ENCODE data around the gene KCNN3. TPM values are rescaled to one million over a fixed set of nuclear protein-coding genes. Genes with fewer than 3 reads are reported as not detected.

The KCNN3 gene
- total and polyA plus RNA-seq, 2 donors: 1.5 to 16.6 TPM

DNA sequence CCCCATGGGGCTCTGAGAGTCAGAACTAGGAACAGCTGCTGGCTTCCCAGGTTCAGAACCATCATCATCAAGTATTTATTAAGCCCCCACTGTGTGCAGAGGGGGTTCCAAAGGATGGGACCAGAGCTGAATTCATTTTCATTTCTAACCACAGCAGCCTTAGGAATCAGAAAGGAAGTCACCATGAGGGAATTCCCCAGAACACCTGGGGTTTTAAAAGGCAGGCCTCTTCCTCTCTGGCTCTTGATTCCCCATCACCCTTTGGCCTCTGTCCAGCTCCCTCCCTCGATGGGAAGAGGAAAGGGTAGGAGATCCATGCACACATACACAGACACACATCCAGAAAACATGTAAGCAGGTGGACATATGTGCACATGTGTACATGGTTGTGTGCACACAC lies 1.3 kb upstream of the KCNN3 start:
- no peak overlapping the region for H3K27ac ChIP-seq (ENCODE audit: low read depth)
- no peak for DNase-seq (ENCODE audit: extremely low spot score)
- H3K36me3 ChIP-seq (ENCODE audit: insufficient read depth): no peaks in the 10 kb centered on the region
- no peaks in the 10 kb centered on the region for H3K4me1 ChIP-seq (ENCODE audit: insufficient read depth)
- no peak overlapping the region for H3K4me3 ChIP-seq (ENCODE audit: low read depth, low read length)
- WGBS: 13% methylated on average over 1 of the region's 1 CpG

DNA sequence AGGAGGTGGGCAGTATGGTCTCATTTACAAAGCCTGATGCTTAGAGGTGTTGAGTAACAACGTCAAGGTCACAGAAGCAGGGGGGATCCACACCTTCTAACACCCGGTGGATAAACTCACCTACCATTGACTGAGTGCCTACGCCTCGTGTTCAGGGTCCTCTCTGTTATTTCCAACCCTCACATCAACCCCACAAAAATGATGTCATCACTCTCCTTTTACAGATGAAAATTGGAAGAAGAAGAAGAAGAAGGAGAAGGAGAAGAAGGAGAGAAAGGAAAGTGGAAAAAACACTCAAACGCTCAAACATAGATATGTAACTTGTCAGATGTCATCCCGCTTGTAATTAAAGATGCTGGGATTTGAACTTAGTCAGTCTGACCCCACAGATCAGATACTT lies 653 bp upstream of the KCNN3 start:
- WGBS: 66% methylated on average over 6 of the region's 6 CpGs
- no peak overlapping the region for H3K4me3 ChIP-seq (ENCODE audit: low read depth, low read length)
- no peak overlapping the region for H3K27ac ChIP-seq (ENCODE audit: low read depth)
- DNase-seq (ENCODE audit: extremely low spot score): no peak
- no peaks in the 10 kb centered on the region for H3K36me3 ChIP-seq (ENCODE audit: insufficient read depth)
- no peaks in the 10 kb centered on the region for H3K4me1 ChIP-seq (ENCODE audit: insufficient read depth)

DNA sequence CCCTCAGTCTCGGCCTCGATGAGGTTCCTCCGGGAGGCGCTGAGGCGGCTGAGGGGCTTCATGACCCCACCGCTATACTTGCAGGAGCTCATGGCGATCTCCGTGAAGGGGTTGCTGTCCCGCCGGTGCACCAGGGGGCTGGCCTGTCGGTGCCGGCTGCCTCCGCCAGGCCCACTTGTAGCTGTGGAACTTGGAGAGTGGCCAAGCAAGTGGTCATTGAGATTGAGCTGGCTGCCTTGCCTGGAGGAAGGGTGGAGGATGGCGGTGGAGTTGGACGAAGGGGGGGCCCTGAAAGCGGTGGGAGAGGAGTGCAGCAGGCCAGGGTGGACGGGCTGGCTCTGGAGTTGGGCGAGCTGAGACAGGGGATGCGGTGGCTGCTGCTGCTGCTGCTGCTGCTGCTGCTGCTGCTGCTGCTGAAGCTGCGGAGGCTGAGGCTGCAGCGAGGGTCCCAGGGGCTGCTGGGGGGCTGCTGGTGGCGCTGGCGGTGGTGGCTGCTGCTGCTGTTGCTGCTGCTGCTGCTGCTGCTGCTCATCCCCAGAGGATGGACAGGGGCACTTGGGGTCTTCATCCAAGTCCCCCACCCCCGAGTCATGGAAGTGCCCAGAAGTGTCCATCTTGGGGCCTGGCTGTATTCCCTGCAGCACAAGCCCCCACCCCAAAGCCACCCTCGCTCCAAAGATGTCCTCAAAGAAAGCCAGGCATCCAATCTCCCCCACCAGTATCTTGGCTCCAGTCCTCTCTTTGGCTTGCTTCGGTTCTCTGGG lies 548 bp downstream of the KCNN3 start:
- Histone ChIP-seq H3K27ac (ENCODE audit: low read depth) (no peak overlapping the region), H3K4me1 (ENCODE audit: insufficient read depth) (no peaks in the 10 kb centered on the region), H3K36me3 (ENCODE audit: insufficient read depth) (no peaks in the 10 kb centered on the region), H3K4me3 (ENCODE audit: low read depth, low read length) (peak overlapping the region; percentile 40)
- WGBS: 13% methylated on average over 26 of the region's 26 CpGs
- no peak for DNase-seq (ENCODE audit: extremely low spot score)

DNA sequence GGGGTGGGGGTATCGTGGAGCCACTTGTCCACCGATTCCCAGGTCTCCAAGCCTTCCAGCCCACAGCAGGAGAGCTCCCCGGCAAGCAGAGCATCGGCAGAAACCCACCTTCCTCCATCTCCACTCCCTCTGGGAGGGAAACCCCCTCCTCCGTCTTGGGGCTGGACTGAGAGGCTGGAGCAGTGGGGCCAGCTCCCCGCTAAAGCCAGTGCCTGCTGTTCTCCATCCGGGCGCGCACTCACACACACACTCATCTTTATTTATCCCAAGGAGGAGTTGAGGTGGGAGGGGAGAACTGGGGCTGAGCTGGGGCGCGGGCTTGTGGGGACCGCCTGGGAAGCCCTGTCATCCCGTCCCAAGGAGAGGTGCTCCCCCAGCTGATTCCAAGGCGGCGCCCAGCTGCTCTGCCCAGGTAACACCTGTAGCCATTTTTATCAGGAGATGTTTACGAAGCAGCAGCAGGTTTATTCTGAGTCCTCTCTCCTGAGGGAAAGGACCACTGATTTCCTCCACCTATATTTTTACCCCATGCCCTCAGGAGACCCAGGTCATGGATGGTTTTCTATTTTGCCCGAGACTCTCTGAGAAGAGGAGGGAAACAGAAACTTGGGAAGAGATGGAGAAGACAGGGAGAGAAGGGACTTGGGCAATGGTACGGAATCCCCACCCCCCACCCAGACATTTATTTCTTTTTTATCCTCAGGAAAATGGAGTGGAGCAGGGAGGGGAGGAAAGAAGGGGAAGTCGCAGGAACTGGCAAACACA lies 2.1 kb downstream of the KCNN3 start:
- no peak for DNase-seq (ENCODE audit: extremely low spot score)
- Histone ChIP-seq H3K4me3 (ENCODE audit: low read depth, low read length) (peak overlapping the region; percentile 40), H3K4me1 (ENCODE audit: insufficient read depth) (no peaks in the 10 kb centered on the region), H3K27ac (ENCODE audit: low read depth) (no peak overlapping the region), H3K36me3 (ENCODE audit: insufficient read depth) (no peaks in the 10 kb centered on the region)
- WGBS: 14% methylated on average over 19 of the region's 19 CpGs

DNA sequence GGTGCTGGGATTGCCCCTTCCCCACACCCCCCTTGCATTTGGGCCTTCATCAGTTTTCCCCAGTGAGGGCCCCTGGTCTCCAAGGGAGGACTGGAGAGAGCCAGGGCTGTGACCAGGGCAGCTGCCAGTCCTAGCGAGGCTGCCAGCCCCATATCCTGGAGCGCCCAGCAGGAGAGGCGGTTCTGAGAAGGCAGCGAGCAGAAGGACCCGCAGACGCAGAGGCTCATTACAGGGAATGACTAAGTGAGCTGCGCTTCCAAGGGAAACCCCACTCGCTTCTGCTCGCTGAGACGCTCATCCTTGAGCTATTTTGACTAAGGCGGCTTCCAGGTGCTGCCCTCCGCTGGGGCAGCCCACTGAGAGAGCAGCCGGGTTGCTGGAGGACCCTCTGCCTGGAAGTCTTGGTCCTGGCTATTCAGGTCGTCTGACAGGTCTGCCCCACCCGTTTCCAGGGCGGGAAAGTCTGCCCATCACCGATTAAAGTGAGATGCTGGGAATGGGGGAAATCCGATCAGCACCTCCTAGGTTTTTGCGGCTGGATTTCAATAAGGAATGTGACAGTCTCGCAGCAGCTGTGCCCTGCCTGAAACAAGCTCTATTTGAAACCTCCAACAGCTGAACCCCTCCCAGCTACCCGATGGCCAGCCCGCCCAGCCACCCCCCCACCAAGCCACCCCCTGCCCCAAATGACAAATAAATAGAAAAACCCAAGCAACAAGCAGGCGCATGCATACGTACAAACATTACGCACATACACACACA lies 2.8 kb downstream of the KCNN3 start:
- H3K36me3 ChIP-seq (ENCODE audit: insufficient read depth): no peaks in the 10 kb centered on the region
- DNase-seq (ENCODE audit: extremely low spot score): no peak
- no peak overlapping the region for H3K27ac ChIP-seq (ENCODE audit: low read depth)
- 13% methylated on average over 25 of the region's 25 CpGs for WGBS
- no peaks in the 10 kb centered on the region for H3K4me1 ChIP-seq (ENCODE audit: insufficient read depth)
- H3K4me3 ChIP-seq (ENCODE audit: low read depth, low read length): no peak overlapping the region

DNA sequence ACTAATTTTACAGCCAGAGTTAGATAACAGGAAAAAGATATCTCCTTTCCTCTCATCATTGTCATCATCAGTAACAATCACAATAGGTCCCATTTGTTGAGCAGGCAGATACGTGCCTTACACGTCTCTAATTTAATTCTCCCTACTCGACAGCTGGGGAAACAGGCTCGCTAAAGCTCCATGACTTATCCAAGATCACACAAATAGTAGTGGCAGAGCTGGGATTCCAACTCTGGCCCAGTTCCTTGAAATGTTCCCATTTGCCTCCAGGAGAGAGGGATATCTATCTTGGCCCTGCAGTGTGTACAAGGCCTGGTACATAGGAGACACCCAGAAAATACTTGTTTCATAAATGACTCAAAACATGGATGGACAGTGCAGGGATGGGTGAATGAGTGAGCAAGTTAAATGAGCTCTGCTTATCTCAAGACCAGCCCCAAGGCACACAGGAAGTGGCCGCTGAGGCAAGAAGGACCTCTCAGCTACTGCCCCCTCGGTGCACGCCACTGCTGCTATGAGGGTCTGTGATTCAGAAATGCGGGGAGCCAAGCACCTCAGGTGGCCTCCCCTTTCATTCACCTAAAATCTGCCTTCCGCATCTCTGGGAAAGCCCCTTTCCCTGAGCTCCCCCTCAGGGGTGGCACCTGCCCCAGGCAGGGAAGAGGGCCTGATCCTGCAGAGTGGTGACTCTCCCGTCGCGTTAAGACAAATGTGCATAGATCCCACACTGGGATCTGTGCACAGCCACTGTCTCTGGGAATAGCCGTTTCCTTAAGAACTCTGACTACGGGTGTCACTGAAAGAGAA lies 3.6 kb downstream of the KCNN3 start:
- Histone ChIP-seq H3K27ac (ENCODE audit: low read depth) (no peak overlapping the region), H3K4me3 (ENCODE audit: low read depth, low read length) (no peak overlapping the region), H3K4me1 (ENCODE audit: insufficient read depth) (no peaks in the 10 kb centered on the region), H3K36me3 (ENCODE audit: insufficient read depth) (no peaks in the 10 kb centered on the region)
- WGBS: 81% methylated on average over 14 of the region's 14 CpGs
- DNase-seq (ENCODE audit: extremely low spot score): no peak

DNA sequence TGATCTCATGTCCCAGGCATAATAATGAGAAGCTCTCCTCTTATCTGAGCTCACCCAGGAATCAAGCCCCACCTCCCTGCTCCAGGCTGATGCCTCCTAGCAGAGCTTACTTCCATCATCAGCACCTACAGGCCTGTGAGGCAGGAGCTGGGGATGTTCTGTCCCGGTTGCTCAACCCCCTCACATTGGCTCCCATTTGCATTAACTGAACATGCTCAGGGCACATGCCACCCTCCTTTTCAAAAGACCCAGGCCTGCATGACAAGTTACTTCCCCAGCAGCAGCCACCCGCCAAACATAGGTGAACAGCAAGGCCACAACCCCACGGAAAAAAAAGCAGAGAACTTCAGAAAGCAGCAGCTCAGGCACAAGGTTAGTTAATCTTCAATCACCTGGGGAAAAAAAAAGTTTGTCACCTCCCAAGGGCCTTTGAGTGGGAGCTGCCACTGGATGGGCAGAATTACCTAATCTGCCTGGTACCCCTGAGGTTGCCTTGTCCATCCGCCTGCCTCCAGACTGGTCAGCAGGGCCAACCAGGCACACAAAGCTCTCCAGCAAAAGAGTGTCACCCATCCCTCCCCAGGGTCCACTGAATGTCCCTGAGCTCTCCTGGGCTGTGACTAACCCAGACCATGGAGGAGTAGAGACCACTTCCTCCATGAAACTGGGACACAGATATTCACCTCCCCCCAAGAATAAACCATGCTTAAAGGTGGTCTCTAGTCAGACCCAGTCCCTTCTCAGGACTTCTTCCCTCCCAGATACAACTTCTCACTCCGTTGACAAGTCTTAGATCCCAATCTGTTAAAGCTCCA lies 4.4 kb downstream of the KCNN3 start:
- Histone ChIP-seq H3K36me3 (ENCODE audit: insufficient read depth) (no peaks in the 10 kb centered on the region), H3K27ac (ENCODE audit: low read depth) (no peak overlapping the region), H3K4me1 (ENCODE audit: insufficient read depth) (no peaks in the 10 kb centered on the region), H3K4me3 (ENCODE audit: low read depth, low read length) (no peak overlapping the region)
- no peak for DNase-seq (ENCODE audit: extremely low spot score)
- WGBS: 91% methylated on average over 5 of the region's 5 CpGs

DNA sequence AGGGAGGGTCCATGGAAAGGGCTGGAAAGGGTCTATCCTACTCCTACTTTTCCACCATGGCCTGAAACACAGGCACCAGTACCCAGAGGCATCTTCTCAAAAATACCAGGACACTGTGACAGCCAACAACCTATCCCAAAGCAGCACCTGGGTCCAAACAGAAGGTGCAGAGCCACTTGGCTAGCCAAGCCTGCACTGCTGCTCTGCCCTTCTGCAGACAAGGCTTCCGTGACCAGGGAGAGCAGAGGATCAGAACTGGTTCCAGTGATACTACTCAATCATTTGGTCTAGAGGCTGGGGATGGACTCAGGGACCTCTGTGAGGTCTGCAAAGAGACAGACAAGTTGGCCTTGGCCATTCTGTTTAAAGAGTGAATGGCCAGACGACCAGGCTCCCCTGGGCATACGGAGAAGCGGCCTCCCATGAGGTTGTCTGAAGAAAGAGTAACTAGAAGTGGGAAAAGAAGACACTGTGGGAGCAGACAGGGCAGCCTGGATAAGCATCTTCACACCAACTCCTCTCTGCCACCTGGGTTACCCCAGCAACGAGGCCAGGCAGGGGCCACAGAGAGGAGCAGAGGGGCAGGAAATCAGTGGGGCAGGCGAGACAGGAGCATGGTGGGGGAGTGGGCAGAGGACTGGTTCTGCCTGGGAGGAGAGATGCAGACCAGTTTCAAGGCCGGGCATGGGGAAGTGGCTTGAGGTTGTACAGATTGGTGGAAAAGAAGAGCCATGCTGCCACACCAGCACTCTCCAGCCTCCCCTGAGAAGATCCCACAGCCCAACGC lies 5.7 kb downstream of the KCNN3 start:
- no peaks in the 10 kb centered on the region for H3K4me1 ChIP-seq (ENCODE audit: insufficient read depth)
- H3K4me3 ChIP-seq (ENCODE audit: low read depth, low read length): no peak overlapping the region
- no peak for DNase-seq (ENCODE audit: extremely low spot score)
- no peaks in the 10 kb centered on the region for H3K36me3 ChIP-seq (ENCODE audit: insufficient read depth)
- H3K27ac ChIP-seq (ENCODE audit: low read depth): no peak overlapping the region
- WGBS: 89% methylated on average over 8 of the region's 8 CpGs

DNA sequence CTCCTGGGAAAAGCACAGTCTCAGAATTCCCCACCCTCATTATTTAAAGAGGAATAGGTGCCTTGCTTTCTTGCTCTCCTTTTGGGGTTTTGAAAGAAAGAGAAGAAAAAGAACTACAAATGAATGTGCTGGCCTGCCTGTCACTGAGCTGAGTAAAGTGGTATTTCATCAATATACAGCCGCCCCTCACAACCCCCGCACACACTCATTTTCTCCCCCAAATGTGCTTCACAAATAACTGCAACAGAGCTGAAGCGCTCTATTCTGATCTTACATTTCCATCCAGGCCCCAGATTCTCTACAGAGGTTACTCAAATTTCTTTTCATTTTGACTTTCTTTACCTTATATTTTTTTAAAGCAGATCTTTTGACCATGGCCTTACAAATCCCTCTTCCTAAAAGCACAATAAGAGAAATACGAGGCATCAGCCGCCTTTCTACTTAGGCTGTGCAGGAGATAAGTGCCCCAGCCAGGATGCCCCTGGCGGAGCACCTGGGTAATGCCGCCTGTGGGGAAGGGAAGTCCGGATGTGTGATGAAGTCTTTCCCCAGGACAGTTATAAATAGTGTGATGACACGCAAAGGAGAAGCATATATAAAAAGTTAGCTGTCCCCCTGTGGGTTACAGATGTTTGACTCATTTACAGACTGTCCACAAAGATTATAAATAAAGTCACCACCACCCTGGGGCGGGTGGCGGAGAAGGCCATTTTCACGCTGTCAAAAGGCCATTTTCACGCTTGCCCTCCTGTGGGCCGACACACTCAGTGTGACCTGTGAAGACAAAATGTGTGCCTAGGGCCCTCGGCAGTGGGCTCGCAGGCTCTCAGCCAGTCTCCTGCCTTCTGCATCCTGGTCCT lies 6.5 kb downstream of the KCNN3 start:
- DNase-seq (ENCODE audit: extremely low spot score): no peak
- WGBS: 87% methylated on average over 16 of the region's 16 CpGs
- Histone ChIP-seq H3K4me1 (ENCODE audit: insufficient read depth) (no peaks in the 10 kb centered on the region), H3K27ac (ENCODE audit: low read depth) (no peak overlapping the region), H3K4me3 (ENCODE audit: low read depth, low read length) (no peak overlapping the region), H3K36me3 (ENCODE audit: insufficient read depth) (no peaks in the 10 kb centered on the region)

DNA sequence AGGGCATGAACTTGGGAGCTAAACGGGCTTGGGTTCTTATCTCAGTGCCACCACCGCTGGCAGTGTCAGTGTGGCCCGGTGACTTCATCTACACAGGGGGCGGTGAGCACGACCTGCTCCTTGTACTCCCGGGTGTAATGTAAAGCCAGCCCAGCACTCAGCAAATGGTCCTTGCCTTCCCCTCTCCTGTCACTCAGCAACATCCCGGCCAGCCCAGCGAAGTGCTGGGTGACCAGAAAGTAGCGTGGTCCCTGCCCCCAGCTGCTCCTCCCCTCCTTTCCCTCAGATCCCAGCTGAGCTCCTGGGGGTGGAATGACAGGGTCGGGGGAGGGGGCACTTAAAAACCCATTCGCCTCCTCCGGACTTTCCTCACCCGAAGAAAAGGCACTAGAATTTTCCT lies 7.2 kb downstream of the KCNN3 start:
- no peaks in the 10 kb centered on the region for H3K36me3 ChIP-seq (ENCODE audit: insufficient read depth)
- WGBS: 64% methylated on average over 13 of the region's 13 CpGs
- DNase-seq (ENCODE audit: extremely low spot score): no peak
- H3K4me1 ChIP-seq (ENCODE audit: insufficient read depth): no peaks in the 10 kb centered on the region
- H3K4me3 ChIP-seq (ENCODE audit: low read depth, low read length): no peak overlapping the region
- no peak overlapping the region for H3K27ac ChIP-seq (ENCODE audit: low read depth)

DNA sequence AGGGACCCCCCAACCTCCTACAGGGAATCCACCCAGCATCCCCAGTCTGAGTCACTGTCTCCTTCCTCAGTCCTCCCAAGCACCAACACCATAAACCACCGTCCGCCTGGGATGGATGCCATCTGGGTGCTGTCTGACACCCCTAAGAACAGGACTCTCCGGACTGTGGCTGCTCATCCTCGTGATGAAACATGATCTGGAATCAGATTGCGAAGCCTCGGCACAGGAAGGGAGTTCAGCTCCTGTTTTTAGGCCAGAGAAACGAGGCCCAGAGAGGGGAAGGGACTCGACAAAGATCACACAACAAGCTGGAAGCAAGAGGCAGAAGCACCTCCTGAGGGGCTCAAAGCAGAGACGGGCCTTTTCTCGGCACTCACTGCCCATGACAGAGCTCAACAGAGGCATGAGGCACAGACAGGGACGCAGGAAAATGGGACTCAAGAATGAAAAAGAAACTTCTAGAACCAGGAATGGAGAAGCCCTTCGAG lies 8.4 kb downstream of the KCNN3 start:
- Histone ChIP-seq H3K4me3 (ENCODE audit: low read depth, low read length) (no peak overlapping the region), H3K4me1 (ENCODE audit: insufficient read depth) (no peaks in the 10 kb centered on the region), H3K36me3 (ENCODE audit: insufficient read depth) (no peaks in the 10 kb centered on the region), H3K27ac (ENCODE audit: low read depth) (no peak overlapping the region)
- no peak for DNase-seq (ENCODE audit: extremely low spot score)
- WGBS: 71% methylated on average over 12 of the region's 12 CpGs
